Keratinocyte (primary cell): ENCODE results near the gene NXN.

ENCODE experiments used
- CTCF ChIP-seq, 3 experiments: IDR thresholded peaks in 1 of 3; conservative IDR thresholded peaks in 1 of 3; optimal IDR thresholded peaks in 1 of 3; 2 replicates in 2 of 3; 3 replicates in 1 of 3; pipeline versions ENCODE3 to v1.5.1; 2011; ENCODE audit warnings: low read length in 3 of 3, mild to moderate bottlenecking in 3 of 3, moderate library complexity in 2 of 3, control low read depth in 1 of 3, inconsistent platforms in 1 of 3; ENCODE audit not compliant: insufficient read depth in 2 of 3; ENCODE audit errors: extremely low read depth in 1 of 3
- EZH2 ChIP-seq: IDR thresholded peaks from one replicate; pipeline ENCODE4 v1.6.1; 2012; ENCODE audit warnings: inconsistent platforms, mild to moderate bottlenecking, low read length, moderate library complexity

GRCh38 chr17:924711-925475 lies 54.7 kb downstream of the NXN start:
- TF ChIP-seq CTCF (optimal IDR thresholded peaks at IDR 0.05 in 1 of 3, IDR thresholded peaks at IDR 0.05 in 1 of 3, conservative IDR thresholded peaks at IDR 0.05 in 1 of 3; ENCODE audit: extremely low read depth in 1 of 3, insufficient read depth in 2 of 3, low read length in 3 of 3) (no peak), EZH2 (no peak)
